ENCODE results near the gene PLXNA4.

Gene PLXNA4

DNA sequence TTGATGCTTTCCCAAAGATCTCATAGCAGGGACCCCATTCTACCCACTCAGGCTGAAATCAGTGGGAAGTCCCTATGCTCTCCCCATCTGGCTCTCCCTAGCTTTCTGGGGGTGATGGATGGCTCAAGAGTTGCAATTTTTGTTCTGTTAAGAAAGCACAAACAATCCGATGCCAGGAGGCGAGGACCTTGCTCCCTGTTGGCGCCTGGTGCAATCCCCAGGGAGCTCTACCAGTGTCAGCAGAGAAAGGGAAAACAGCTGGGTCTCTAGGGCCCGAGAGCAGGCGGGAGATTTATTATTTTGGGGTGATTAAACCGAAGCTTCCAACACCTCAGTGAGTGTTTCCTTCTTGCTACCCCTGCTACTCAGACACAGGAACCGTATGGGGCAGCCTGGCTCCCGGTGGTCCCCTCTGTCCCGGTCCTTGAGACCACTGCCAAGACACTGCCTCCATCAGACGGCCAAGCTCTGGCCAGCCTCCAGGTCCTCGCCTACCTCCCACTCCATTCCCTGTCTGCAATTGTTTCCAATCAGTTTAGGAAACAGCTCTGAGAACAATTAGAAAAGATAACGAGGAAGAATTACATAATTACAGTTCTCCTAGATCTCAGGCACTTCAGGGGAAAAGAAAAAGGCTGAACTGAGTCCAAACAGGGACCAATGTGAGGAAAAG lies 147.9 kb downstream of the PLXNA4 start:
- no peak for DNase-seq (ENCODE audit: low read depth)
- H3K4me3 ChIP-seq (ENCODE audit: low read depth, low read length) = no peak overlapping the region
- no peak for TF ChIP-seq CTCF (IDR thresholded peaks at IDR 0.05; ENCODE audit: low read depth, low read length, missing control alignments)

DNA sequence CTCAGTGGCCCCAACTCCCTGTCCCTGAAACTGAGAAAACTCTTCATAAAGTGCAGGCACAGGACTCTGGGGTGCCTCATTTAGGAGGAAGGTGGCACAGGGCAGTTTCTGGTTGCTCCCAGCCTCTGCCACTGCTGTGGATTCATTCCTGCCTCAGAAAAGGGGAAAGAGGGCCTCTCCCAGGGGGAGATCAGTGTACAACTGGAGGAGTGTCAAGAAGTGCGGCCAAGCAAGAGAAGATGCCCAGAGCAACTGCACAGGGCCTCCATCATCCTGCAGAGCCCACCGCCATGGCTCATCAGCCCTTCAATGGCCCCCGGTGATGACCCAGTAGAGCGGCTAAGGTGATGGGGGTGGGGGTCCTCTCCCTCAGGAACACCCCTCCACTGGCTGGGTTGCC lies 150.3 kb downstream of the PLXNA4 start:
- TF ChIP-seq CTCF (IDR thresholded peaks at IDR 0.05; ENCODE audit: low read depth, low read length, missing control alignments) = no peak
- DNase-seq (ENCODE audit: low read depth) = no peak
- no peak overlapping the region for H3K4me3 ChIP-seq (ENCODE audit: low read depth, low read length)

- no peak for DNase-seq (ENCODE audit: low read depth)
- H3K4me3 ChIP-seq (ENCODE audit: low read depth, low read length) = no peak overlapping the region
- no peak for TF ChIP-seq CTCF (IDR thresholded peaks at IDR 0.05; ENCODE audit: low read depth, low read length, missing control alignments)
These were observed 151.2 kb downstream of the PLXNA4 start for GRCh38 chr7:132424821-132425724.

DNA sequence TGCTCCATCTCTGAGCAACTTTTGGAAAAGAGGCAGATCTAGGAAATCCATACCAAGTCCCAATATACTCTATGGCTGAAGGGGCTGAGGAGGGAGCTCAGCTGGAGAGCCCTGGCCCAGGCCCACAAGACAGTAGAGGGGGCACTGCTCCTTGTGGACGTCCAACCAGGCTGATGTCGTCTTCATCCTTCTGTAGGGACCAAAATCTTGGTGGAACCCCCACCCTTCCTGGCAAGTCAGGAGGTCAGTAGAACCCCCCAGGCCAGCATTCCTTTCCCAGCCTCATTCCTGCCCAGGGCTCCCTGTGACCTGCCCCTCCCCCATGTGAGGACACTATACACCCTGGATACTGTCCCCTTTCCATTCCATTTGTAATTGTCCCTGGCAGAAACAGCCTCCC lies 152.0 kb downstream of the PLXNA4 start:
- no peak for TF ChIP-seq CTCF (IDR thresholded peaks at IDR 0.05; ENCODE audit: low read depth, low read length, missing control alignments)
- DNase-seq (ENCODE audit: low read depth) = no peak
- H3K4me3 ChIP-seq (ENCODE audit: low read depth, low read length) = no peak overlapping the region

DNA sequence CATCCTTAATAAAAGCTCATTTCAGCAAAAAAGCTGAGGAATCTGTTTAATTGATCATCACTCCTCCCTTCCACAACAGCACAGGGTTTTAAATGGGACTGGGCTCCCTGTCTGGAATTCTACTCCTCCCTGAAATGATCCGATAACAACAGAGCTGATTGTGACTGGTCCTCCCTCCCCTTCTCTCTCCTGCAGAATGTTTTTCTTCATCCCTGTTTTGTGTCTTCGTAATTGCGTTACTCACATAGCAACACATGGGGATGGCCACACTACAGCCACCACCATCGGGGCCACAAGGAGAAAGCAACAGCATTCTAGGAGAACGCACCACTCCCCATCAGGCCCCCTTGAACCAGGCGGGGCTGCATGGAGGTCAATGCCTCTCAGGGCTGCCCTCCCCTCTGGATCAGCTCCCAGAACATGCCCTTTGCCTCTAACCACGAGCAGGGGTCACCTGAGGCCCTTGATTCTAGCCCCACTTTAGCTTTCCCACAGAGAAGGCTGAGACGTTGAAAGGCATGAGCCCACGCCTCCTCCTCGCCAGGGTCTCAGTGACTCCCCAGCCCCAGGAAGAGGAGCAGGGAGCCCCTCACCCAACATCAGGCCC lies 152.6 kb downstream of the PLXNA4 start:
- H3K4me3 ChIP-seq (ENCODE audit: low read depth, low read length) = no peak overlapping the region
- TF ChIP-seq CTCF (IDR thresholded peaks at IDR 0.05; ENCODE audit: low read depth, low read length, missing control alignments) = no peak
- DNase-seq (ENCODE audit: low read depth) = no peak

- no peak for DNase-seq (ENCODE audit: low read depth)
- TF ChIP-seq CTCF (IDR thresholded peaks at IDR 0.05; ENCODE audit: low read depth, low read length, missing control alignments) = no peak
- H3K4me3 ChIP-seq (ENCODE audit: low read depth, low read length) = no peak overlapping the region
These were observed 153.7 kb downstream of the PLXNA4 start for GRCh38 chr7:132422502-132423111.
